ENCODE results near the gene HOOK2.
"Not testable (repeated sequence)": the region's sequence is repeated elsewhere in the genome, so short reads cannot be mapped to it uniquely, and the experiment has no call there.

The HOOK2 gene, protein sequence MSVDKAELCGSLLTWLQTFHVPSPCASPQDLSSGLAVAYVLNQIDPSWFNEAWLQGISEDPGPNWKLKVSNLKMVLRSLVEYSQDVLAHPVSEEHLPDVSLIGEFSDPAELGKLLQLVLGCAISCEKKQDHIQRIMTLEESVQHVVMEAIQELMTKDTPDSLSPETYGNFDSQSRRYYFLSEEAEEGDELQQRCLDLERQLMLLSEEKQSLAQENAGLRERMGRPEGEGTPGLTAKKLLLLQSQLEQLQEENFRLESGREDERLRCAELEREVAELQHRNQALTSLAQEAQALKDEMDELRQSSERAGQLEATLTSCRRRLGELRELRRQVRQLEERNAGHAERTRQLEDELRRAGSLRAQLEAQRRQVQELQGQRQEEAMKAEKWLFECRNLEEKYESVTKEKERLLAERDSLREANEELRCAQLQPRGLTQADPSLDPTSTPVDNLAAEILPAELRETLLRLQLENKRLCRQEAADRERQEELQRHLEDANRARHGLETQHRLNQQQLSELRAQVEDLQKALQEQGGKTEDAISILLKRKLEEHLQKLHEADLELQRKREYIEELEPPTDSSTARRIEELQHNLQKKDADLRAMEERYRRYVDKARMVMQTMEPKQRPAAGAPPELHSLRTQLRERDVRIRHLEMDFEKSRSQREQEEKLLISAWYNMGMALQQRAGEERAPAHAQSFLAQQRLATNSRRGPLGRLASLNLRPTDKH

GRCh38 chr19:12774588-12775555 lies at the start of gene HOOK2:
Gene HOOK2 (minus strand): TSS chr19:12775552. CDS start chr19:12775449, 103 bp downstream.
- in situ Hi-C loops (cut with HindIII; ENCODE audit: low sequenced_read_pairs), result no loop called here

DNA sequence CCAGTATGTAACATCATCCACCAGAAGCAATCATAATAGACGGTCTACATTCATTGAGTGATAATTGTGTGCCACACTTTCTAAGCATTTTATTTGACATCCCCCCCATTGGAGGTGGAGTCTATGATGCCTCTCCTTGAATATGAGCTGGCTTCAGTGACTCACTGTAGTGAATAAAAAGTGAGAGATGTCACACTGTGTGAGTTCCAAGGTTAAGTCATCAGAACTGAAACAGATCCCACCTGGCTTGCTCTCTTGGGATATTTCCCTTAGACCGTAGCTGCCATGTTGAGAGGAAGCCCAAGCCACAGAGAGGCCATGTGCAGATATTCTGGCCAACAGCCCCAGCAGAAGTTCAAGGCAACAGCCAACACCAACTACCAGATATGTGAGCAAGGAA lies 46.4 kb upstream of the HOOK2 start:
- in situ Hi-C loops (cut with HindIII; ENCODE audit: low sequenced_read_pairs), result no loop called here

GRCh38 chr19:12817810-12818209 lies 42.5 kb upstream of the HOOK2 start:
- in situ Hi-C loops (cut with HindIII; ENCODE audit: low sequenced_read_pairs), result not testable (repeated sequence)

DNA sequence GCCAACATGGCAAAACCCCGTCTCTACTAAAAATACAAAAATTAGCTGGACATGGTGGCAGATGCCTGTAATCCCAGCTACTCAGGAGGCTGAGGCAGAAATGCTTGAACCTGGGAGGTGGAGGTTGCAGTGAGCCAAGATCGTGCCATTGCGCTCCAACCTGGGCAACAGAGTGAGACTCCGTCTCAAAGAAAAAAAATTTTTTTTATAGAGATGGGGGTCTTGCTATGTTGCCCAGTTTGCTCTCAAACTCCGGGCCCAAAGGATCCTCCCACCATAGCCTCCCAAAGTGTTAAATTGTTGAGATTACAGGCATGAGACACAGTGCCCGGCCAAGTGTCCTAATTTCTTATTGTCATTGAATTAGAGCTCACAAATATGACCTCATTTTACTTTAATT lies 41.8 kb upstream of the HOOK2 start:
- in situ Hi-C loops (cut with HindIII; ENCODE audit: low sequenced_read_pairs), result not testable (repeated sequence)

DNA sequence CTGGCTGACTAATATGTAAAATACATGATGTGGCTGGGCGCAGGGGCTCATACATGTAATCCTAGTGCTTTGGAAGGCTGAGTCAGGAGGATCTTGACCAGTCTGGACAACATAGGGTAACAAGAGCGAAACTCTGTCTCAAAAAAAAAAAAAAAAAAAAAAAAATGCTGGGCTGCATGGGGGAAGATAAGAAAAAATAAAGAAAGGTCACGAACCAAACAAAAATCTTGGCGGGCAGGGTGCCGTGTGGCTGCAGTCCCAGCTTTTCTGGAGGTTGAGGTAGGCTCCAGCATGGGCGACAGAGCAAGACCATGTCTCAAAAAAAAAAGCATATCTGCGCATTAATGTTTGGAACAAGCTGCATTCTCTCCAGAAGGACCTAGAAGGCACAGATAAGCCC lies 39.7 kb upstream of the HOOK2 start:
- in situ Hi-C loops (cut with HindIII; ENCODE audit: low sequenced_read_pairs), result no loop called here

GRCh38 chr19:12806242-12807081 lies 31.1 kb upstream of the HOOK2 start, which contains the start of gene RNASEH2A:
Gene RNASEH2A (plus strand): TSS chr19:12806584. CDS start chr19:12806674, 90 bp downstream.
- in situ Hi-C loops (cut with HindIII; ENCODE audit: low sequenced_read_pairs), result no loop called here

DNA sequence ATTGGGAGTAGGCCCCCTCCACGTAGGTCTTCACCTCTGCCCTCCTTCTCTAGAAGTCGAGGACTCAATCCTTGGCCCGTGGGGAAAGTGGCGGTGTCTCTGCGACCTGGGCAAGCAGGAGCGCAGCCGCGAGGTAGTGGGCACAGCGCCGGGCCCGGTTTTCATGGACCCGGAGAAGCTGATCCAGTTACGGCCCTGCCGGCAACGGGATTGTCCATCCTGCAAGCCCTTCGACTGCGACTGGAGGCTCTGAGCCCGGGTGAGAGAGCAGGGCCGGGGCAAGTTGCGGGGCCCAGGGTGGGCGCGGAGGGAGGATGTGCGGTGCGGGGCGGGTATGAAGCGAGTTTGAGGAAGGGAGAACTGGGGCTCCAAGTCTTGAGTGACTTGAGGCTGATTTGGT lies 28.7 kb upstream of the HOOK2 start:
- in situ Hi-C loops (cut with HindIII; ENCODE audit: low sequenced_read_pairs), result no loop called here

GRCh38 chr19:12802267-12803106 lies 27.1 kb upstream of the HOOK2 start:
- in situ Hi-C loops (cut with HindIII; ENCODE audit: low sequenced_read_pairs), result no loop called here

DNA sequence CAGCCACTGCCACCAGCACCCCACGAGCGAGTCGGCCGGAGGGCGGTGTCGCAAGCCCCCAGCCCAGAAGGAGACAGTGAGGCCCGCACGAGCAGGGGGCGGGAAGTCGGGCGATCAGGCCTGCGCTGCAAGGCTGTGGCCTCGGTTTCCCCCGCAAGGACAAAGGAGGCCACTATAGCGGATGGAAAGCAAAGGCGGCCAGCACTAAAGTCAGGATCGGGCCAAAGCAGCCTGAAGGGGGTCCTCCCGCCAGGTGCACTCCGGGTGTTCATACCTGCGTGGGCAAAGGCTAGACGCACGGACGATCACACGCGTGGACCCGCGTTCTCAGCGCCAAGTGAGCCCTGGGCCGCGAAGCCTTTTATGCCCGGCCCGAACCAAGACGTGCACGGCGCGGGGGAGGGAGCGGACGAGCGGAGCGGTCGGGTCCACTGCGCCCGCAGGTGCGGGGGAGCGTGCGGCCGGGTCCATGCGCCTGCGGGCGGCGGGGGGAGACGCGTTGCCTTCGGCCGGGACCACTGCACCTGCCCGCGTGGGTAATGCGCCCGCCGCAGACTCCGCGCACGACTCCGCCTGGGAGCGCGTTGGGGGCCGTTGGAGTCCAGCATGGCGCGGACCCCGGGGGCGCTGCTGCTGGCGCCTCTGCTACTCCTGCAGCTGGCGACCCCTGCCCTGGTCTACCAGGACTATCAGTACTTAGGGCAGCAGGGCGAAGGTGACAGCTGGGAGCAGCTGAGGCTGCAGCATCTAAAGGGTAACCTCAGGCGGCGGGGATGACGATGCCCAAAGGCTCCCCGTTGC lies 26.3 kb upstream of the HOOK2 start, which contains the start of the genes PRDX2 and THSD8:
TSS of gene PRDX2 (minus strand) at position 335 of the 801 bp plus-strand sequence. CDS start 539 bp downstream, outside the sequence.
TSS of gene THSD8 (plus strand) at position 604 of the 801 bp plus-strand sequence. CDS start at position 607, 3 bp downstream.
- in situ Hi-C loops (cut with HindIII; ENCODE audit: low sequenced_read_pairs), result no loop called here

GRCh38 chr19:12800923-12801465 lies 25.6 kb upstream of the HOOK2 start:
- in situ Hi-C loops (cut with HindIII; ENCODE audit: low sequenced_read_pairs), result no loop called here

GRCh38 chr19:12800466-12800770 lies 25.1 kb upstream of the HOOK2 start:
- in situ Hi-C loops (cut with HindIII; ENCODE audit: low sequenced_read_pairs), result no loop called here

DNA sequence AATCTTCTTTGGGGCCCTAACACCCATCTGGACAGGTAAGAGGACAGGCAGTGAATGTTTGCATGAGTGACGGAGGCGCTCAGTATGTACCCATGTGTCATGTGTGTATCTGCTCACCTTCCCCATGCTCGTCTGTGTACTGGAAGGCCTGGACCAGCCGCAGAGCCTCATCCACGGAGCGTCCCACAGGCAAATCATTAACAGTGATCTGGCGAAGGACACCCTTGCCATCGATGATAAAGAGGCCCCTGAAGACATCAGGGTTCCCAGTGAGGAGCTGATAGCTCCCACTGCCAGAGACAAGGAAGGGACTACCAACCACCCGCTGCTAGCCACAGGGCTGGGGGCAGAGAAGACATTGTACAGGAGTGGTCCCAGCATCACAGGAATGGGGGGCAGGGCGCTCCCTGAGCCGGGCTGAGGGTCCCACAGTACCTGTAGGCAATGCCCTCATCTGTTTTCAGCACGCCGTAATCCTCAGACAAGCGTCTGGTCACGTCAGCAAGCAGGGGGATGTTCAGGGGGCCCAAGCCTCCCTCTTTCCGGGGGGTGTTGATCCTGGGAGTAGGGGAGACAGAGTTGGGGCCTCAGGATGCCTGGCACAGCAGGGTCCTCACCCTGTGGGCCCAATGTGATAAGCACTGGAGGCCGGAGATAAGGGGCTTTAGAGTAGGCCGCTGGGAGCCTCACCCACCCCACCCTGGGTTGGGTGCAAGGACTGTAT lies 24.6 kb upstream of the HOOK2 start:
- in situ Hi-C loops (cut with HindIII; ENCODE audit: low sequenced_read_pairs), result no loop called here

DNA sequence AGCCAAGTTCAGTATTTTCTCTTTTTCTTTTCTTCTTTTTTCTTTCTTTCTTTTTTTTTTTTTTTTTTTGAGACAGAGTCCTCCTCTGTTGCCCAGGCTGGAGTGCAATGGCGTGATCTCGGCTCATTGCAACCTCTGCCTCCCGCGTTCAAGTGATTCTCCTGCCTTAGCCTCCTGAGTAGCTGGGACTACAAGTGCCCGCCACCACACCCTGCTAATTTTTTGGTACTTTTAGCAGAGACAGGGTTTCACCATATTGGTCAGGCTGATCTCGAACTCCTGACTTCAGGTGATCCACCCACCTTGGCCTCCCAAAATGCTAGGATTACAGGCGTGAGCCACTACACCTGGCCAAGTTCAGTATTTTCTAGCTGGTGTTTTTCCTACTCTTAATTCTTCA lies 22.3 kb upstream of the HOOK2 start:
- in situ Hi-C loops (cut with HindIII; ENCODE audit: low sequenced_read_pairs), result not testable (repeated sequence)

DNA sequence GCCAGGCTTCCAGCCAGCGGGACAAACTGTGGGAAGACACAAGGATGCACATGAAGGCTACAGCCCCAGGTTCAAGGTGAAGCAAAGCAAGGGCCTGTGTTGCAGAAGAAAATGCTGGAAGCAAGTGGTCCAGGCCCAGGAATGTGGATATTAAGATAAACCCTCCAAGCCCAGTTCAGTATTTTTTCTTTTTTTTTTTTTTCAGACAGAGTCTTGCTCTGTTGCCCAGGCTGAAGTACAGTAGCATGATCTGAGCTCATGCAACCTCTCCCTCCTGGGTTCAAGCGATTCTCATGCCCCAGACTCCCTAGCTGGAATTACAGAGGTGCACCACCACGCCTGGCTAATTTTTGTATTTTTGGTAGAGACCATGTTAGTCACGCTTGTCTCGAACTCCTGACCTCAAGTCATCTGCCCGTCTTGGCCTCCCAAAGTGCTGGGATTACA lies 21.8 kb upstream of the HOOK2 start:
- in situ Hi-C loops (cut with HindIII; ENCODE audit: low sequenced_read_pairs), result no loop called here

GRCh38 chr19:12796146-12797071 lies 21.1 kb upstream of the HOOK2 start:
- in situ Hi-C loops (cut with HindIII; ENCODE audit: low sequenced_read_pairs), result no loop called here

- in situ Hi-C loops (cut with HindIII; ENCODE audit: low sequenced_read_pairs), result no loop called here
These were observed 19.6 kb upstream of the HOOK2 start for GRCh38 chr19:12794971-12795381.

All from DLD1 (cell line).